Fibroblast of lung (primary cell): ENCODE data around the gene ABCA5. TPM values are rescaled to one million over a fixed set of nuclear protein-coding genes. Genes with fewer than 3 reads are reported as not detected.

Experiments
- DNase-seq, 2 donors: peaks; one replicate each; pipeline versions ENCODE4 v3.0.0 to v3.0.0-alpha.2; 2010; ENCODE audit warnings: low read depth in 2 of 2
- H2AFZ ChIP-seq: 2 replicates; pipeline ENCODE4 v1.5.1; 2012; ENCODE audit warnings: low read length, control low read depth, inconsistent platforms
- H3K27ac ChIP-seq: 2 replicates; pipeline ENCODE4 v1.5.1; 2011; ENCODE audit warnings: low read length, control low read depth; ENCODE audit not compliant: insufficient read depth
- H3K27me3 ChIP-seq: 2 replicates; pipeline ENCODE4 v1.5.1; 2011; ENCODE audit warnings: mild to moderate bottlenecking, low read length; ENCODE audit not compliant: control insufficient read depth, insufficient read depth
- H3K36me3 ChIP-seq: 2 replicates; pipeline ENCODE4 v1.5.1; 2011; ENCODE audit warnings: low read length; ENCODE audit not compliant: control insufficient read depth, insufficient read depth
- H3K4me1 ChIP-seq: 2 replicates; pipeline ENCODE4 v1.5.1; 2011; ENCODE audit warnings: low read length; ENCODE audit not compliant: control insufficient read depth, insufficient read depth; ENCODE audit errors: extremely low read depth
- H3K4me2 ChIP-seq: 2 replicates; pipeline ENCODE4 v1.5.1; 2011; ENCODE audit warnings: low read length, control low read depth; ENCODE audit not compliant: insufficient read depth; ENCODE audit errors: extremely low read depth
- H3K4me3 ChIP-seq, 4 experiments: fragments of 200-600 bp in 1 of 4; sonication (generic) in 1 of 4; replicated peaks in 1 of 4; 2 replicates each; pipeline ENCODE4 v1.5.1; 2011 to 2016; ENCODE audit warnings: low read length in 4 of 4, low read depth in 3 of 4, mild to moderate bottlenecking in 3 of 4, control low read depth in 2 of 4, inconsistent platforms in 1 of 4, mixed read lengths in 1 of 4; ENCODE audit not compliant: insufficient read depth in 1 of 4; ENCODE audit errors: control extremely low read depth in 1 of 4
- H3K79me2 ChIP-seq: 2 replicates; pipeline ENCODE4 v1.5.1; 2012; ENCODE audit warnings: mild to moderate bottlenecking, low read length, inconsistent platforms; ENCODE audit not compliant: control insufficient read depth, insufficient read depth
- H3K9ac ChIP-seq: 2 replicates; pipeline ENCODE4 v1.5.1; 2011; ENCODE audit warnings: mild to moderate bottlenecking, low read length, control low read depth; ENCODE audit not compliant: insufficient read depth
- H3K9me3 ChIP-seq: 2 replicates; pipeline ENCODE4 v1.5.1; 2012; ENCODE audit warnings: low read depth, low read length; ENCODE audit not compliant: control insufficient read depth, insufficient read depth
- H4K20me1 ChIP-seq: 2 replicates; pipeline ENCODE4 v1.5.1; 2011; ENCODE audit warnings: low read length; ENCODE audit not compliant: control insufficient read depth, insufficient read depth; ENCODE audit errors: extremely low read depth
- EZH2 ChIP-seq: IDR thresholded peaks from 2 replicates; pipeline ENCODE4 v1.5.1; 2012; ENCODE audit warnings: low read length, control low read depth, mild to moderate bottlenecking; ENCODE audit errors: missing control alignments
- polyA plus RNA-seq, 2 donors: library from polyadenylated mRNA; depleted of rRNA in 1 of 2; stranded (reverse) in 1 of 2; unstranded in 1 of 2; fragments of >200 nt; gene quantifications; 2 replicates each; pipeline ENCODE4 v1.2.1, GENCODE V29; 2011 to 2012; ENCODE audit warnings: missing spikeins in 1 of 2
- total RNA-seq: library from RNA; depleted of rRNA; stranded (reverse); fragments of >200 nt; gene quantifications from 2 replicates; pipeline ENCODE4 v1.2.1, GENCODE V29; 2014
- TF ChIP-seq, protein P1 (sequence below), 2 donors: IDR thresholded peaks in 1 of 2; conservative IDR thresholded peaks in 1 of 2; 1 replicate in 1 of 2; 2 replicates in 1 of 2; pipeline ENCODE4 v1.5.1; 2011 to 2012; ENCODE audit warnings: low read length in 2 of 2, control low read depth in 1 of 2, inconsistent platforms in 1 of 2, low read depth in 1 of 2, mild to moderate bottlenecking in 1 of 2

Gene ABCA5
- total and polyA plus RNA-seq, 2 donors (not counting 1 experiment from before 2014, with no cell fraction given): 13.1 to 17.5 TPM

- Histone ChIP-seq H3K79me2 (no peaks in the 10 kb centered on the region), H3K27ac (no peak overlapping the region), H3K36me3 (no peaks in the 10 kb centered on the region), H3K4me1 (no peaks in the 10 kb centered on the region), H3K4me2 (no peak overlapping the region), H4K20me1 (no peaks in the 10 kb centered on the region), H3K9ac (no peak overlapping the region), H3K27me3 (no peaks in the 10 kb centered on the region), H3K9me3 (no peaks in the 10 kb centered on the region), H3K4me3 (no peak overlapping the region), H2AFZ (no peak overlapping the region)
- TF ChIP-seq, protein P1, sequence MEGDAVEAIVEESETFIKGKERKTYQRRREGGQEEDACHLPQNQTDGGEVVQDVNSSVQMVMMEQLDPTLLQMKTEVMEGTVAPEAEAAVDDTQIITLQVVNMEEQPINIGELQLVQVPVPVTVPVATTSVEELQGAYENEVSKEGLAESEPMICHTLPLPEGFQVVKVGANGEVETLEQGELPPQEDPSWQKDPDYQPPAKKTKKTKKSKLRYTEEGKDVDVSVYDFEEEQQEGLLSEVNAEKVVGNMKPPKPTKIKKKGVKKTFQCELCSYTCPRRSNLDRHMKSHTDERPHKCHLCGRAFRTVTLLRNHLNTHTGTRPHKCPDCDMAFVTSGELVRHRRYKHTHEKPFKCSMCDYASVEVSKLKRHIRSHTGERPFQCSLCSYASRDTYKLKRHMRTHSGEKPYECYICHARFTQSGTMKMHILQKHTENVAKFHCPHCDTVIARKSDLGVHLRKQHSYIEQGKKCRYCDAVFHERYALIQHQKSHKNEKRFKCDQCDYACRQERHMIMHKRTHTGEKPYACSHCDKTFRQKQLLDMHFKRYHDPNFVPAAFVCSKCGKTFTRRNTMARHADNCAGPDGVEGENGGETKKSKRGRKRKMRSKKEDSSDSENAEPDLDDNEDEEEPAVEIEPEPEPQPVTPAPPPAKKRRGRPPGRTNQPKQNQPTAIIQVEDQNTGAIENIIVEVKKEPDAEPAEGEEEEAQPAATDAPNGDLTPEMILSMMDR (conservative IDR thresholded peaks at IDR 0.05 in 1 of 2, IDR thresholded peaks at IDR 0.05 in 1 of 2; ENCODE audit: low read depth in 1 of 2, low read length in 2 of 2): no peak
- no peak for TF ChIP-seq EZH2
- DNase-seq: no peak
Observed at GRCh38 chr17:69336996-69337395, 10.1 kb upstream of the ABCA5 start.

DNA sequence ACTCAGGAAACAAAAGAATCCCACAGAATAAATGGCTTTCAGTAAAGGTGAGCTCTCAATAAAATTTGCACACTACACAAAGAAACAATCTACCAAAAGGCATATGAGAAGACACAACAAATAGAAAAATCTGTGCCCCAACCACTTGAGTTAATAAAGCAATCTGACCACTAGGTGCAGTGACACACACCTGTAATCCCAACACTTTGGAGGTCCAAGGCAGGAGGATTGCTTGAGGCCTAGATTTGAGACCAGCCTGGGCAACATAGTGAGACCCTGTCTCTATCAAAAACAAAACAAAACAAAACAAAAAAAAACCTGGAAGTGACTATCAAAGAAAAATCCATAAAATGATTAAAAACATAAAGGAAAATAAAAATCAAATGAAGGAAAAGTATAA is 9.6 kb upstream of the ABCA5 start:
- no peak for TF ChIP-seq EZH2
- TF ChIP-seq, protein P1 (conservative IDR thresholded peaks at IDR 0.05 in 1 of 2, IDR thresholded peaks at IDR 0.05 in 1 of 2; ENCODE audit: low read depth in 1 of 2, low read length in 2 of 2): no peak
- Histone ChIP-seq H3K4me2 (no peak overlapping the region), H3K27me3 (no peaks in the 10 kb centered on the region), H3K9ac (no peak overlapping the region), H3K79me2 (no peaks in the 10 kb centered on the region), H3K9me3 (no peaks in the 10 kb centered on the region), H2AFZ (no peak overlapping the region), H3K27ac (no peak overlapping the region), H3K4me1 (no peaks in the 10 kb centered on the region), H3K4me3 (no peak overlapping the region), H3K36me3 (no peaks in the 10 kb centered on the region), H4K20me1 (no peaks in the 10 kb centered on the region)
- no peak for DNase-seq

DNA sequence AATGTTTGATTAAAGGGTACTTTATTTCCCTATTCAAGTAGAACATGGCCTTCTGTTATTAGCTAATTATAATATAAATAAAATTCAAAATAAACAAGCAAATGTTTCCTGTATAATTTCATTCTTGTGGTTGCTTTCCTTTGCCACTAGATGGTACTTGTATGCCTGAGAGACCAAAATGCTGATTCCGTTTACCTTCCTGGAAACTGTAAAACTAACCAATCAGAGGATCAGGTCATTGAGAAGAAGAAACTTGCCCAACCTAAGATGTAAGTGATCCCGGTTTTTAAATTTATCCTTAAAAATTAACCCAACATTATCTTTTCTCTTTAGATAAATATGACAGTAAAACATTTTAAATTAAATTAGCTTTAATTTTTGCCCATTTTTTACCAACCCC is 8.1 kb upstream of the ABCA5 start:
- H4K20me1 ChIP-seq: no peaks in the 10 kb centered on the region
- H3K9me3 ChIP-seq: no peaks in the 10 kb centered on the region
- no peak overlapping the region for H2AFZ ChIP-seq
- no peak for TF ChIP-seq EZH2
- TF ChIP-seq, protein P1 (conservative IDR thresholded peaks at IDR 0.05 in 1 of 2, IDR thresholded peaks at IDR 0.05 in 1 of 2; ENCODE audit: low read depth in 1 of 2, low read length in 2 of 2): peak; percentile 65 to 68
- no peaks in the 10 kb centered on the region for H3K79me2 ChIP-seq
- H3K9ac ChIP-seq: no peak overlapping the region
- peak; percentile 39 to 78 for DNase-seq
- no peaks in the 10 kb centered on the region for H3K27me3 ChIP-seq
- H3K4me1 ChIP-seq: no peaks in the 10 kb centered on the region
- no peak overlapping the region for H3K27ac ChIP-seq
- H3K4me2 ChIP-seq: no peak overlapping the region
- no peak overlapping the region for H3K4me3 ChIP-seq
- H3K36me3 ChIP-seq: no peaks in the 10 kb centered on the region
